IPS-18c (cell line): Measurements from ENCODE around the gene IQSEC1.

Experiments used
- H3K4me3 ChIP-seq: 2 replicates; pipeline ENCODE4 v1.7.0; 2013; ENCODE audit warnings: low read depth, mild to moderate bottlenecking, low read length, moderate library complexity; ENCODE audit not compliant: insufficient read depth
- H3K9me3 ChIP-seq: one replicate; pipeline ENCODE4 v1.6.1; 2013; ENCODE audit warnings: mild to moderate bottlenecking, low read length, moderate library complexity; ENCODE audit not compliant: control insufficient read depth, insufficient read depth

Gene IQSEC1

GRCh38 chr3:13073326-13074005 lies at the start of gene IQSEC1:
Gene IQSEC1 (minus strand): TSS chr3:13073429. CDS start chr3:13073014, 415 bp downstream.
- Histone ChIP-seq H3K4me3 (peak within 1 kb of the TSS; percentile 34), H3K9me3 (peaks cover 2% of the 10 kb centered on the region)

DNA sequence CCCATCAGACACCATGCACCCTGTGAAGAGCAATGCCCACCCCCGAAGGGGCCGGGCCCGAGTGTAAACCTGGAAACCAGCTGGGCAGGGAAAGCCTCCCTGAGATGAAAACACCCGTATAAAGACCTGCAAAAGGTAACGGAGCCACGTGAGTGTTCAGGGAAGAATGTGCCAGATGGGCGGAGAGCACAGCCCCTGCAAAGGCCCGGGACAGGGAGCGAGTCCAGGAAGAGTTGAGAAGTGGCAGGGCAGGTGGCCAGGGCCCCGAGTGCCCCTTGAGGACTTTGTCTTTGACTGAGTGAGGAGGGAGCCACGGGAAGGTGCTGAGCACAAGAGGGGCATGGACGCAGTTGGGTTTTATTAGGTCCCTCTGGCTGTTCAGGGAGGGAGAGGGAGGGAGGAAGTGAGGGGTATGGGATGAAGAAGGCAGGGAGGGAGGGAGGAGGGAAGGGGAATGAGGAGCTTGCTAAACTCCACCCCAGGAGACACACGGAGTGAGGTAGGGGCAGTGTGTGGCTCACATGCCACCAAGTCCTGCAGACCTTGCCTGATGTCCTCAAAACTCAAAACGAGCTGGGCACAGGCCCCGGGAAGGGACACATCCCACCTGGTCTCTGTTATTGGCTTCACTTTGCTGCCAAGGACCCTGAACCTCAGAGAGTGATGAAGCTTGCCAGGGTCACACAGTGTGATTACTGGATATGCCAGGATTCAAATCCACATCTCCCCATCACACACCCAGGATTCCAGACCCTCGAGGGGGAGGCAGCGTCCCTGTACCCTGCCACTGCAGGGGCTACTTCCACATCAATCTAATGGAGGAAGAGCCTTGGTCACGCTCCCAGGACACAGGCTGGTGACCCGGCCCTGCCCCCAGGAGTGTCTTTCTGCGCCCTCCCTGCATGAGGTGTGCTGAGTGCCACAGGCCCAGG lies 49.1 kb upstream of the IQSEC1 start:
- Histone ChIP-seq H3K4me3 (no peak overlapping the region), H3K9me3 (no peaks in the 10 kb centered on the region)

DNA sequence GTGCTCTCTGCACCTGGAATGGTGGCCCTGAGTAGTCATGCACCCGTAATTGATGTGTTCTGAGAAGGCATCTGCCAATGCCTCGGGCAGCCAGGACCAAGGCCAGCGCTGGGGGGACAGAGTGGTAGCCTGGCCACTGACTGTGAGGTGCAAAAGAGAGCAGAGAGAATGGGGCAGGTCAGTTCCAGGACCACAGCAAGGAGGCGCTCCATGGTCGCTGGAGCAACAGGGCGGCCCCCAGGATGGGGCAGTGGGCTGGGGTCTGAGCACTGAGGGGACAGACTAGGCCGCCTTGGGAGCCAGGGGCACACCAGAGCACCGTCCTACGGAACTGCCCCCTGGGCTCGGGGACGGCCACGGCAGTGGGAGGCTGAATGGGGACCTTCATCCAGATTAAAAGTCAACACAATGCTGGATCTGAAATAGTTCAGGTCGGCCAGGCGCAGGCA lies 48.3 kb upstream of the IQSEC1 start:
- no peak overlapping the region for H3K4me3 ChIP-seq

GRCh38 chr3:13120928-13121552 lies 47.8 kb upstream of the IQSEC1 start:
- H3K4me3 ChIP-seq: no peak overlapping the region
- no peaks in the 10 kb centered on the region for H3K9me3 ChIP-seq

More for the DNA sequence above, 48.3 kb upstream of the IQSEC1 start:
- no peaks in the 10 kb centered on the region for H3K9me3 ChIP-seq

DNA sequence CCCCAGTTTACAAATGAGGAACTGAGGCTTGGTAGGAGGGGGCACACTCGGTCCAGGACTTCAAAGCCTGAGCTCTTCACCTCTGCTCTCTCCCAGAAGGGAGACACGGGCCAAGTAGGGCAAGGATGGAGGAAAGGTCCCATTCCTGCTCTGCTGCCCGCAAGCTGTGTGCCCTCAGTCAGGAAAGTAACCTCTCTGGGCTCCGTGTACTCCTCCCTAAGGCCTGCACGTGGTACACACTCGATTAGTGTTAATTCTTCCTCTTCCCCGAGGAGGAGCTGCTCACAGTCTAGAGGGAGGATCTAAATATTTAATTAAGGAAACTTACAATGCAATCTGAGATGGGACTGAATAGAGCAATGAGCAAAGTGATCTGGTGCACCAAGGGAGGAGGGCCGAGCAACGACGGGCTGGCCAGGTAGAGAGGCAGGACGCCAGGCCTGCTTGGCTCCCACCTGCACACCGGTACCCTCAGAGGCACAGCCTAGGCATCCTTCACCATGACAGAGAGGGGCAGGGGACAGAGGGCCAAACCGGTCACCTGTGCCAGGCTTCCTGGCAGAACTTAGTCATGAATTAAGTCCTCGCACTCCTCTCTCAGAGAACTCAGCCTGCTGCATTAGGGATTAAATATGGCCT lies 47.2 kb upstream of the IQSEC1 start:
- Histone ChIP-seq H3K4me3 (no peak overlapping the region), H3K9me3 (no peaks in the 10 kb centered on the region)

DNA sequence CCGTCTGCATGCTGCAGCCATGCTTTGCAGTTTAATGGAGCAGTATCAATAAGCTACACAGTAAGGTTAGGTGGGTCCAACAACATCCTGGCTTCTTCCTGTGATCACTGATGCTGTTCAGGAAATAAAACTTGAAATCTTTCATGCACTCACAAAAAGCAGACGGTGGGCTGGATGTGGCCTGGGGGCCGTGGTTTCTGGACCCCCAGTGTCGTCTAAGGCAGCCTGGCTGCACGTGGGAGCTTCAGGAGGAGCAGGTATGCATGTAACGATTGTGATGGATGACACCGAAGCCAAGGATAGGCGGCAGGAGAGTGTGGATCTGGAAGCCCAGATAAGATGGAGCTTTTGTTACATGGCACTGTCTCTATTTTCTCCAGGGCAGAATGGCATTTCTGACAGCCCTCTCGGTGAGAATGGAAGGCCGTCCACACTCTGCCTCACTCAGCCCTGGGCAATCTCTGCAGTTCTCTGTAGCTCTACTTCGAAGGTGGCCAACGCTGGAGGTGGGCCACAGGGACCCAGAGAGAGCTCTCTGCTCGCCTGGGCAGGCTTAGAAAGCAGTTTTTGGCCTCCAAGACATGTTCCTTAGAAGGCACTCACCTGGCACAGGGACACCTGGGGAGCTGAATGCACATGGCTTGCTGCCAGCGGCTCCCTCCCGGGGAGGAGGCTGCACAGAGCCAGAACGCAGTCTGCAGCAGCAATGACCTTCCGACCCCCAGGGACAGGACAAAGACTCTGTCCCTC lies 46.4 kb upstream of the IQSEC1 start:
- Histone ChIP-seq H3K4me3 (no peak overlapping the region), H3K9me3 (no peaks in the 10 kb centered on the region)

DNA sequence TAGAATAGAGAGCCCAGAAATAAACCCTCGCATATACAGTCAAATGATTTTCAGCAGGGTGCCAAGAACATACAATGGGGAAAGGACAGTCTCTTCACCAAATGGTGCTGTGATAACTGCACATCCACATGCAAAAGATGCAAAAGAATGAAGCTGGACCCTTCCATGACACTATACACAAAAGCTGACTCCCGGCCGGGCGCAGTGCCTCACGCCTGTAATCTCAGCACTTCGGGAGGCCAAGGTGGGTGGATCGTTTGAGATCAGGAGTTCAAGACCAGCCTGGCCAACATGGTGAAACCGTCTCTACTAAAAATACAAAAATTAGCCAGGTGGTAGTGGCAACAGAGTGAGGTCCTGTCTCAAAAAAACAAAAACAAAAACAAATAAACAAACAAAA lies 43.2 kb upstream of the IQSEC1 start:
- Histone ChIP-seq H3K4me3 (no peak overlapping the region), H3K9me3 (no peaks in the 10 kb centered on the region)

GRCh38 chr3:13115991-13116390 lies 42.8 kb upstream of the IQSEC1 start:
- no peaks in the 10 kb centered on the region for H3K9me3 ChIP-seq
- H3K4me3 ChIP-seq: no peak overlapping the region

DNA sequence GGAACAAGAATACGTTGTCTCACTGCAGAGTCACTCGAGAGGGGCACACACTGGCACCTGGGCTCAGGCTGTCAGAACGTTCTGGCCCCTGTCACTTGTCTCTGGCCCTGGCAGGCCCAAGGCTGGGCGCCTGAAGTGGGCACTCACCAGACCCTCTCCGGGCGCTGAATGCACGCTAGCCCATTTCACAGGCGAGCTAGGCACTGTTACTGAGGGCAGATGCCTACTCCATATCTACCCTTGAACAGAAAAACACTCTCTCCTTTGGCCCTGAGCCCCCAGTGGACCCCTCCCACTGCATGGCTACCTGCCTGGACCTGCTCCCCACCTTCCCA lies 42.3 kb upstream of the IQSEC1 start:
- no peak overlapping the region for H3K4me3 ChIP-seq
- no peaks in the 10 kb centered on the region for H3K9me3 ChIP-seq

- Histone ChIP-seq H3K9me3 (no peaks in the 10 kb centered on the region), H3K4me3 (no peak overlapping the region)
Observed at GRCh38 chr3:13114811-13115575, 41.8 kb upstream of the IQSEC1 start.

- Histone ChIP-seq H3K4me3 (no peak overlapping the region), H3K9me3 (no peaks in the 10 kb centered on the region)
Observed at GRCh38 chr3:13113346-13114330, 40.4 kb upstream of the IQSEC1 start.

DNA sequence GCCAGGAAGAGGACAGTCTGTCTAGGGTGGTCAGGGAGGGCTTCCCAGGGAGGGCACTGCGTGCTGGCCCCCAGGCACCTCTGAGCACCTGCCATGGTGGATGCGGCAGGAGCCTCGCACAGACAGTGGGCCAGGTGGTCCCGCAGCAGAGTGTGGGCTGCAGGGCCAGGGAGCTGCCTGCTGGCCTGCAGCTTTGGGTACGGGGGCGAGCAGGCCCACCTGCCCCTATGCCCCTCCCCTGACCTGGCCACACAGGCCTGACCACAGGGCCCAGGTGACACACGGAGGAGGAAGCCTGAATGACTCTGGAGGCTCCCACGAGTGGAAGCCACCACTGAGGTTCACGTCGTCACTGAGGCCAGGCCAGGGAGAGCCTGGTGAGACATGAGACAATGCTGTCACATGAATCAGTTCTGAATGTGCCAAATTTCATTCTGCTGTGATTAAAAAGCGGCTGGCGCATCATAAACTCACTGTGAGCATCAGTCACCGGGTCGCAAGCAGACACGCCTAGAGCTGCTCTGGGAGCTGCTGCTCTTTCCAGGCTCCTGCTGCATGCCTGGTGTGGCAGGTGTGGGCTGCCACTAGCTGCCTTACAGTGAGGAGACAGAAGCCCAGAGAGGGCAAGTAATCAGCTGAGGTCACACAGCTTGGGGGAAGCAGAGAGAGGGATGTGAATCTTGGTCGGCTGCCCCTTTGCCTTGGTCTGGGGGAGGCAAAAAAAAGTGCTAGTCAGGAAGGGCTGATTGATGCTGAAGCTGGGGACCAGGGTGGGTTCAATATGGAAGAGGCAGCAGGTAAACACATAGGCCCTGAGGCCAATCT lies 39.5 kb upstream of the IQSEC1 start:
- no peak overlapping the region for H3K4me3 ChIP-seq
- no peaks in the 10 kb centered on the region for H3K9me3 ChIP-seq

DNA sequence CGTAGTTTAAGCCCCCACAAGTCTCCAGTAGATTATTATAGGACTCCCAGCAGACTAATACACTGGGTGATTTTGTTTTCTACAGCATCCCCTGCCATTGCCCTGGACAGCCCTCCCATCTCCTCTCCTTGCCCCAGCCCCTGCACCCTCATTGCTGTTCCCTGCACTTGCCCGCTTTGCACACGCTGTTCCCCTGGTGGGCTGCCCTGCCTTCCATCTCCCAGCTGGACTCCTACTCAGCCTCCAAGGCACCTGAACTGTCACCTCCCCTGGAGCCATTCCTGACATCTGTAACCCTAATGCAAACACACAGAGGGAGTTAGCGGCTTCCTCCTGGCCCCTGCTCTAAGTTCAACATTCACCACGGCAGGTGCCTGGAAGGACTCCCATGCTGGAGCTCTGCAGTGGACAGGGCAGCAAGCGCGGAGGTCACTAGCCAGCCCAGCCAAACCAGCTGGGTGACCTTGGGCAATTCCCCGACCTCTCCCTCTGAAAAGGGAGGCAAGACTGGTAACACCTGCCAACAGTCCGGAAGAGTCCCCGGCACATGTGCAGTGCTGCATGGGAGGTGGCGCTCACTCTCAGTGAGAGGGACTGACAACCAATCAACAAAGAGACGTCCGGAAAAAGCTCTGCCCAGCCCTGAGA lies 38.8 kb upstream of the IQSEC1 start:
- no peak overlapping the region for H3K4me3 ChIP-seq
- no peaks in the 10 kb centered on the region for H3K9me3 ChIP-seq

DNA sequence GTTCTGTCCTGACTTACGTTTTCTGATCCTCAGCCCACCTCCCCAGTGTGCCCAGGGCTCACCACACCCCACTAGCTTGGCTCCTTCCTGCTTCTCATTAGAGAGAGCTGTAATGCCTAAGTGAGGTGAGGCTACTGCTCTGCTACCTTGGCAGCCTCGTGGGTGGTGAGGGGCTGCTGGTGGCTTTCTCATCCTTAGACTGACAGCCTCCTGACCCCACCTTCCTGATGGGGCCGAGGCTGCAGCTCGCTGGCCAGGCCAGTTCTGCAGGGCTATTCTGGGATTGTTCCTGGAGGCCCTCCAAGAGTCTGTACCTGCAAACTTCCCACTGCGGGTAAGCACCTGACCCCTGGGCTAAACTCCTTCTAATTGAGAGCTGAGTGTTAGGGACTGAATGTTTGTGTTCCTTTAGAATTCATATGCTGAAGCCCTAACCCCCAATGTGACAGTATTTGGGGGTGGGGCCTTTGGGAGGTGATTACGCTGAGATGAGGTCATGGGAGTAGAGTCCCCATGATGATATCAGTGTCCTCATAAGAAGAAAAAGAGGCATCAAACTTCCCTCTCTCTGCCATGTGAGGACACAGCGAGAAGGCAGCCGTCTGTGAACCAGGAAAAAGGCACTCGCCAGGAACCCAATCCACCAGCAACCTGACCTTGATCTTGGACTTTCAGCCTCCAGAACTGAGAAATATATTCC lies 38.1 kb upstream of the IQSEC1 start:
- Histone ChIP-seq H3K9me3 (no peaks in the 10 kb centered on the region), H3K4me3 (no peak overlapping the region)
